HepG2 (cell line): ENCODE results near the gene SWI5. TPM values are rescaled to one million over a fixed set of nuclear protein-coding genes. Genes with fewer than 3 reads are reported as not detected.

Source experiments
- ATAC-seq: fragments of 200-7000 bp; cut with Tn5 transposase; 3 replicates; pipeline ENCODE4 v1.9.1; 2020; ENCODE audit warnings: mild to moderate bottlenecking, moderate library complexity
- BruUV-seq: library from RNA; stranded (reverse); fragments of 400-500 nt; replicated peaks from 2 replicates; lab custom pipeline; 2021; lab: Mats Ljungman, UMichigan
- CTCF ChIA-PET: fragments of 300-600 bp; formaldehyde crosslinking; extraction: SDS; loops from one replicate; lab custom pipeline; 2021; ENCODE audit warnings: low total read pairs, inconsistent platforms, low intra/inter-chr PET ratio; lab: Yijun Ruan, JAX
- POLR2A ChIA-PET: fragments of 350-600 bp; sonication (Branson Sonifier 250); formaldehyde crosslinking; loops from one replicate; lab custom pipeline; 2020; ENCODE audit warnings: antibody characterized with exemption, inconsistent platforms; lab: Yijun Ruan, JAX
- DNase-seq: peaks from one replicate; pipeline ENCODE4 v3.0.0-alpha.2; 2015; ENCODE audit warnings: low spot score
- FAIRE-seq: peaks from 3 replicates; lab custom pipeline; 2011; peaks lifted over from hg19 to GRCh38; lab: Jason Lieb, UNC
- H2AFZ ChIP-seq: one replicate; pipeline ENCODE4 v1.6.1; 2011; ENCODE audit warnings: low read length, inconsistent platforms
- H3K27ac ChIP-seq: fragments of 300-600 bp; 3 replicates; pipeline ENCODE4 v1.8.0; 2011; ENCODE audit warnings: mixed run types, mild to moderate bottlenecking, mixed read lengths, low read length, inconsistent platforms; ENCODE audit not compliant: insufficient read depth; ENCODE audit errors: extremely low read length
- H3K27me3 ChIP-seq, 2 experiments: fragments of 200-600 bp in 1 of 2; 2 replicates in 1 of 2; 3 replicates in 1 of 2; pipeline versions ENCODE4 v1.6.0 to v1.8.0; 2011; ENCODE audit warnings: low read length in 2 of 2, mild to moderate bottlenecking in 2 of 2, moderate library complexity in 2 of 2, inconsistent platforms in 1 of 2; ENCODE audit not compliant: insufficient read depth in 2 of 2, control insufficient read depth in 1 of 2
- H3K36me3 ChIP-seq, 2 experiments: fragments of 200-600 bp in 1 of 2; replicated peaks in 1 of 2; 2 replicates in 1 of 2; 3 replicates in 1 of 2; pipeline versions ENCODE4 v1.5.1 to v1.8.0; 2011; ENCODE audit warnings: low read length in 2 of 2, inconsistent platforms in 1 of 2; ENCODE audit not compliant: insufficient read depth in 2 of 2, control insufficient read depth in 1 of 2
- H3K4me1 ChIP-seq: 2 replicates; pipeline ENCODE4 v1.5.1; 2012; ENCODE audit warnings: low read length, inconsistent platforms; ENCODE audit not compliant: insufficient read depth
- H3K4me2 ChIP-seq: 2 replicates; pipeline ENCODE4 v1.6.0; 2011; ENCODE audit warnings: low read depth, low read length, inconsistent platforms
- H3K4me3 ChIP-seq, 3 experiments: fragments of 200-600 bp in 1 of 3; sonication (generic), shearing (Covaris generic) in 1 of 3; replicated peaks in 1 of 3; 2 replicates each; pipeline ENCODE4 v1.5.1; 2011 to 2016; ENCODE audit warnings: low read length in 3 of 3, inconsistent platforms in 2 of 3, low read depth in 2 of 3, mild to moderate bottlenecking in 2 of 3, control low read depth in 1 of 3, mixed read lengths in 1 of 3; ENCODE audit not compliant: insufficient read depth in 1 of 3
- H3K79me2 ChIP-seq: one replicate; pipeline ENCODE4 v1.6.1; 2011; ENCODE audit warnings: low read length, inconsistent platforms; ENCODE audit not compliant: insufficient read depth
- H3K9ac ChIP-seq: 2 replicates; pipeline ENCODE4 v1.6.0; 2011; ENCODE audit warnings: mild to moderate bottlenecking, low read depth, low read length, inconsistent platforms; ENCODE audit not compliant: insufficient read depth
- H3K9me3 ChIP-seq: 2 replicates; pipeline ENCODE4 v1.5.1; 2012; ENCODE audit warnings: mild to moderate bottlenecking, low read length
- H4K20me1 ChIP-seq: 2 replicates; pipeline ENCODE4 v1.6.0; 2011; ENCODE audit warnings: inconsistent platforms, mild to moderate bottlenecking, low read length, moderate library complexity; ENCODE audit not compliant: insufficient read depth
- GATAD2A ChIP-seq: IDR thresholded peaks from 2 replicates; pipeline ENCODE4 v1.6.1; 2016
- HMG20A ChIP-seq: IDR thresholded peaks from 2 replicates; pipeline ENCODE4 v1.6.1; 2016; ENCODE audit warnings: borderline replicate concordance
- HNRNPH1 ChIP-seq: fragments of 200-400 bp; formaldehyde crosslinking; optimal IDR thresholded peaks from 2 replicates; pipeline ENCODE3; 2017; ENCODE audit warnings: mild to moderate bottlenecking, low read depth, low read length
- JDP2 ChIP-seq: sonication (generic); formaldehyde crosslinking; IDR thresholded peaks from 2 replicates; pipeline ENCODE4 v1.8.1; 2022; ENCODE audit warnings: missing genetic modification reagents, borderline replicate concordance
- SUZ12 ChIP-seq: fragments of 150-350 bp; IDR thresholded peaks from 2 replicates; pipeline ENCODE4 v1.6.1; 2014; ENCODE audit warnings: low read depth, low read length
- ZNF205 ChIP-seq: IDR thresholded peaks from 2 replicates; pipeline ENCODE4 v1.6.1; 2018; ENCODE audit warnings: missing biosample characterization, missing genetic modification reagents
- ZNF317 ChIP-seq: sonication (generic); formaldehyde crosslinking; IDR thresholded peaks from 2 replicates; pipeline ENCODE4 v1.5.0; 2020; ENCODE audit warnings: mild to moderate bottlenecking, missing genetic modification reagents
- ZNF496 ChIP-seq: sonication (generic); formaldehyde crosslinking; IDR thresholded peaks from 2 replicates; pipeline ENCODE4 v1.8.1; 2023; ENCODE audit warnings: mild to moderate bottlenecking, moderate library complexity, missing genetic modification reagents; ENCODE audit not compliant: insufficient replicate concordance
- ZNF549 ChIP-seq: sonication (generic); formaldehyde crosslinking; IDR thresholded peaks from 2 replicates; pipeline ENCODE4 v1.5.0; 2020; ENCODE audit warnings: missing genetic modification reagents
- ZNF660 ChIP-seq: sonication (generic); formaldehyde crosslinking; IDR thresholded peaks from 2 replicates; pipeline ENCODE4 v1.5.1; 2020; ENCODE audit warnings: mild to moderate bottlenecking, low read depth, missing genetic modification reagents, borderline replicate concordance
- ZNF724P ChIP-seq: sonication (generic); formaldehyde crosslinking; IDR thresholded peaks from 2 replicates; pipeline ENCODE4 v1.8.0; 2022; ENCODE audit warnings: missing genetic modification reagents, borderline replicate concordance
- ZNF746 ChIP-seq: sonication (generic); formaldehyde crosslinking; IDR thresholded peaks from 2 replicates; pipeline ENCODE4 v1.8.0; 2022; ENCODE audit warnings: mild to moderate bottlenecking, missing genetic modification reagents
- whole genome bisulfite sequencing: methylation state at CpG from one replicate; pipeline ENCODE4 v1.1.6; 2017; ENCODE audit warnings: low lambda C conversion rate; 5-methylcytosine and 5-hydroxymethylcytosine counted together
- in situ Hi-C: cut with HindIII; loops from 2 replicates; pipeline ENCODE4 v1.10.0; 2017; ENCODE audit warnings: low pct_unique_long_range_greater_than_20kb; ENCODE audit not compliant: extremely low pct_ligation_motif_present
- intact Hi-C: fragments of 100-400 bp; cut with micrococcal nuclease; formaldehyde crosslinking; loops from one replicate; pipeline ENCODE4 v1.10.0; 2022; ENCODE audit not compliant: unreplicated experiment
- polyA plus RNA-seq, 8 experiments: library from polyadenylated mRNA; depleted of rRNA in 3 of 8; stranded (reverse) in 7 of 8; unstranded in 1 of 8; fragments of >200 nt; fragmentation: Illumina TruSeq in 4 of 8; extraction: Trizol in 4 of 8; gene quantifications; 2 replicates each; pipeline versions ENCODE4 v1.2.1 to v1.2.3, GENCODE V29; 2011 to 2016; ENCODE audit warnings: low read depth in 4 of 8, missing spikeins in 1 of 8, mixed read lengths in 1 of 8; ENCODE audit not compliant: insufficient read depth in 1 of 8
- total RNA-seq, 5 experiments: library from RNA; depleted of rRNA; stranded (reverse); fragments of >200 nt; fragmentation: Illumina TruSeq; extraction: Trizol; gene quantifications; 2 replicates each; pipeline ENCODE4 v1.2.3, GENCODE V29; 2016; ENCODE audit warnings: low read depth in 1 of 5
- TF ChIP-seq, protein P1 (sequence below): sonication (generic); formaldehyde crosslinking; IDR thresholded peaks from 2 replicates; pipeline ENCODE4 v1.4.0; 2020; ENCODE audit warnings: mild to moderate bottlenecking, missing genetic modification reagents
- TF ChIP-seq, protein P2 (sequence below): sonication (generic); formaldehyde crosslinking; IDR thresholded peaks from 2 replicates; pipeline ENCODE4 v1.4.0; 2020; ENCODE audit warnings: missing genetic modification reagents, borderline replicate concordance

The SWI5 gene
- total and polyA plus RNA-seq, 2 of the 13 experiments (the other 11 are each of a cell fraction or from before 2014, with no cell fraction given), result 39.2 to 41.0 TPM

DNA sequence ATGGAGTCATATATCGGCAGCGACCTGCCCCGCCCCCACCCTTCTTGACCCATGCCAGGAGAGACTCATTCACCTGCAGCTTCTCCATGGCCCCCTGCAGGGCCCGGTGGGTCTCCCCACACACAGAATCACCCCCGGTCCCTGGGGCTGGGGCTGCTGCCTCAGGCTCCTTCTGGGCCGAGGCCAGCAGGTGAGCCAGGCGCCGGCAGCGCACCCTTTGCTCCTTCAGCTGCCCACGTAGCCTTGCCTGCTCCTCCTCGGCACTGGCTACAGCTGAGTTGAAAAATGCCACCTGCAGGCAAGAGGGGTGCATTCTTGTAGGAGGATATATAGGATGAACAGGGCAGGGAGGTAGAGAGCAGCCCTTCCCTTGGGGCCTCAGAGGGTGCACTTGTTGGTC is 18.2 kb upstream of the SWI5 start:
- TF ChIP-seq ZNF496 (CRISPR knock-in tag) (no peak), HMG20A (CRISPR knock-in tag) (no peak), ZNF317 (CRISPR knock-in tag) (no peak), SUZ12 (no peak), GATAD2A (CRISPR knock-in tag) (no peak), ZNF205 (no peak), ZNF746 (no peak), HNRNPH1 (no peak), ZNF660 (no peak), JDP2 (CRISPR knock-in tag) (no peak), ZNF549 (CRISPR knock-in tag) (no peak), ZNF724P (CRISPR knock-in tag) (no peak)
- TF ChIP-seq, protein P1, sequence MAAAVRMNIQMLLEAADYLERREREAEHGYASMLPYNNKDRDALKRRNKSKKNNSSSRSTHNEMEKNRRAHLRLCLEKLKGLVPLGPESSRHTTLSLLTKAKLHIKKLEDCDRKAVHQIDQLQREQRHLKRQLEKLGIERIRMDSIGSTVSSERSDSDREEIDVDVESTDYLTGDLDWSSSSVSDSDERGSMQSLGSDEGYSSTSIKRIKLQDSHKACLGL (CRISPR knock-in tag), result no peak
- TF ChIP-seq, protein P2, sequence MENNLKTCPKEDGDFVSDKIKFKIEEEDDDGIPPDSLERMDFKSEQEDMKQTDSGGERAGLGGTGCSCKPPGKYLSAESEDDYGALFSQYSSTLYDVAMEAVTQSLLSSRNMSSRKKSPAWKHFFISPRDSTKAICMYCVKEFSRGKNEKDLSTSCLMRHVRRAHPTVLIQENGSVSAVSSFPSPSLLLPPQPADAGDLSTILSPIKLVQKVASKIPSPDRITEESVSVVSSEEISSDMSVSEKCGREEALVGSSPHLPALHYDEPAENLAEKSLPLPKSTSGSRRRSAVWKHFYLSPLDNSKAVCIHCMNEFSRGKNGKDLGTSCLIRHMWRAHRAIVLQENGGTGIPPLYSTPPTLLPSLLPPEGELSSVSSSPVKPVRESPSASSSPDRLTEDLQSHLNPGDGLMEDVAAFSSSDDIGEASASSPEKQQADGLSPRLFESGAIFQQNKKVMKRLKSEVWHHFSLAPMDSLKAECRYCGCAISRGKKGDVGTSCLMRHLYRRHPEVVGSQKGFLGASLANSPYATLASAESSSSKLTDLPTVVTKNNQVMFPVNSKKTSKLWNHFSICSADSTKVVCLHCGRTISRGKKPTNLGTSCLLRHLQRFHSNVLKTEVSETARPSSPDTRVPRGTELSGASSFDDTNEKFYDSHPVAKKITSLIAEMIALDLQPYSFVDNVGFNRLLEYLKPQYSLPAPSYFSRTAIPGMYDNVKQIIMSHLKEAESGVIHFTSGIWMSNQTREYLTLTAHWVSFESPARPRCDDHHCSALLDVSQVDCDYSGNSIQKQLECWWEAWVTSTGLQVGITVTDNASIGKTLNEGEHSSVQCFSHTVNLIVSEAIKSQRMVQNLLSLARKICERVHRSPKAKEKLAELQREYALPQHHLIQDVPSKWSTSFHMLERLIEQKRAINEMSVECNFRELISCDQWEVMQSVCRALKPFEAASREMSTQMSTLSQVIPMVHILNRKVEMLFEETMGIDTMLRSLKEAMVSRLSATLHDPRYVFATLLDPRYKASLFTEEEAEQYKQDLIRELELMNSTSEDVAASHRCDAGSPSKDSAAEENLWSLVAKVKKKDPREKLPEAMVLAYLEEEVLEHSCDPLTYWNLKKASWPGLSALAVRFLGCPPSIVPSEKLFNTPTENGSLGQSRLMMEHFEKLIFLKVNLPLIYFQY, result no peak
- no peak overlapping the region for H3K27ac ChIP-seq
- no peak overlapping the region for H3K9ac ChIP-seq
- no peaks in the 10 kb centered on the region for H3K27me3 ChIP-seq
- ChIA-PET POLR2A (no interaction called here), CTCF (no interaction called here)
- peaks cover 11% of the 10 kb centered on the region for H3K4me1 ChIP-seq
- H3K4me2 ChIP-seq, result no peak overlapping the region
- no peak overlapping the region for H3K4me3 ChIP-seq
- no peak overlapping the region for H2AFZ ChIP-seq
- no peaks in the 10 kb centered on the region for H3K9me3 ChIP-seq
- BruUV-seq, result no TSS peak
- no peaks in the 10 kb centered on the region for H3K79me2 ChIP-seq
- no peak for FAIRE-seq
- no peak for ATAC-seq
- WGBS, result 94% methylated on average over 6 of the region's 11 CpGs
- intact Hi-C loops, result no loop called here
- H3K36me3 ChIP-seq, result peaks cover 27 to 58% of the 10 kb centered on the region in 2 experiments; a peak in 4 of 5 replicates
- no peaks in the 10 kb centered on the region for H4K20me1 ChIP-seq
- DNase-seq, result no peak
- in situ Hi-C loops, result no loop called here
